NOMO-1 (cell line): ENCODE data around the gene AGRN.
"Not testable (repeated sequence)": the region's sequence is repeated elsewhere in the genome, so short reads cannot be mapped to it uniquely, and the experiment has no call there.

Experiments
- DNase-seq, 2 experiments: peaks; one replicate each; lab custom pipeline; 2025; ENCODE audit not compliant: unreplicated experiment in 2 of 2; lab: John Stamatoyannopoulos, UW

Gene AGRN

GRCh38 chr1:1074631-1075147 lies 54.8 kb downstream of the AGRN start:
- no peak for DNase-seq

GRCh38 chr1:1075148-1075935 lies 55.4 kb downstream of the AGRN start:
- DNase-seq: no peak

GRCh38 chr1:1077396-1077795 lies 57.5 kb downstream of the AGRN start:
- DNase-seq: not testable (repeated sequence)

GRCh38 chr1:1079408-1080121 lies 59.6 kb downstream of the AGRN start:
- DNase-seq: peak in 1 of 2 experiments; percentile 29

GRCh38 chr1:1080122-1080757 lies 60.3 kb downstream of the AGRN start:
- DNase-seq: no peak

- no peak for DNase-seq
These were observed 61.0 kb downstream of the AGRN start for GRCh38 chr1:1080951-1081310.

GRCh38 chr1:1081311-1082238 lies 61.7 kb downstream of the AGRN start:
- DNase-seq: no peak

- no peak for DNase-seq
These were observed 62.4 kb downstream of the AGRN start for GRCh38 chr1:1082239-1082775.

- DNase-seq: no peak
These were observed 63.0 kb downstream of the AGRN start for GRCh38 chr1:1082776-1083415.

GRCh38 chr1:1083416-1084371 lies 63.8 kb downstream of the AGRN start:
- DNase-seq: no peak

- no peak for DNase-seq
These were observed 64.7 kb downstream of the AGRN start for GRCh38 chr1:1084372-1085170.

GRCh38 chr1:1085171-1085841 lies 65.4 kb downstream of the AGRN start:
- no peak for DNase-seq

- no peak for DNase-seq
These were observed 66.3 kb downstream of the AGRN start for GRCh38 chr1:1085911-1086841.

GRCh38 chr1:1086911-1087341 lies 67.0 kb downstream of the AGRN start:
- no peak for DNase-seq

- no peak for DNase-seq
These were observed 67.6 kb downstream of the AGRN start for GRCh38 chr1:1087351-1088028.
